ENCODE data around the gene OR9Q1.

OR9Q1 gene

GRCh38 chr11:58127350-58127749, 103.7 kb downstream of the OR9Q1 start:
- DNase-seq (ENCODE audit: extremely low spot score): no peak
- POLR2A ChIA-PET: no interaction called here
- CTCF ChIA-PET: no interaction called here
- TF ChIP-seq LEF1 (IDR thresholded peaks at IDR 0.05; ENCODE audit: borderline replicate concordance) (no peak), BHLHE40 (IDR thresholded peaks at IDR 0.05; ENCODE audit: borderline replicate concordance) (no peak), HDGF (IDR thresholded peaks at IDR 0.05; ENCODE audit: borderline replicate concordance) (no peak)

- ChIA-PET POLR2A (no interaction called here), CTCF (interaction anchor here (0.6 kb wide), 2 partner anchors 640 to 823 kb away, joined by 3 read pairs; no protein-coding TSS in a partner anchor)
- no peak for DNase-seq (ENCODE audit: extremely low spot score)
- no peak for TF ChIP-seq HDGF (IDR thresholded peaks at IDR 0.05; ENCODE audit: borderline replicate concordance)
- TF ChIP-seq ELF4 (IDR thresholded peaks at IDR 0.05): no peak
These were observed 109.8 kb downstream of the OR9Q1 start for GRCh38 chr11:58133309-58134076.

- ChIA-PET POLR2A (no interaction called here), CTCF (interaction anchor here (0.6 kb wide), 2 partner anchors 640 to 824 kb away, joined by 3 read pairs; no protein-coding TSS in a partner anchor)
- no peak for DNase-seq (ENCODE audit: extremely low spot score)
- TF ChIP-seq FOXK2 (IDR thresholded peaks at IDR 0.05) (no peak), ELF4 (IDR thresholded peaks at IDR 0.05) (no peak), BHLHE40 (IDR thresholded peaks at IDR 0.05; ENCODE audit: borderline replicate concordance) (no peak), HDGF (IDR thresholded peaks at IDR 0.05; ENCODE audit: borderline replicate concordance) (no peak), FOXM1 (IDR thresholded peaks at IDR 0.05; ENCODE audit: borderline replicate concordance) (no peak), TARDBP (IDR thresholded peaks at IDR 0.05) (no peak), ARNT (IDR thresholded peaks at IDR 0.05) (no peak), SUZ12 (IDR thresholded peaks at IDR 0.05) (no peak), NFRKB (IDR thresholded peaks at IDR 0.05) (no peak), L3MBTL2 (conservative IDR thresholded peaks at IDR 0.05) (no peak), PKNOX1 (IDR thresholded peaks at IDR 0.05) (no peak), SP1 (IDR thresholded peaks at IDR 0.05) (no peak), LEF1 (IDR thresholded peaks at IDR 0.05; ENCODE audit: borderline replicate concordance) (no peak), ZNF384 (IDR thresholded peaks at IDR 0.05) (no peak)
These were observed 110.5 kb downstream of the OR9Q1 start for GRCh38 chr11:58134151-58134550.

- TF ChIP-seq SP1 (IDR thresholded peaks at IDR 0.05) (no peak), L3MBTL2 (conservative IDR thresholded peaks at IDR 0.05) (no peak), SUZ12 (IDR thresholded peaks at IDR 0.05) (no peak), PKNOX1 (IDR thresholded peaks at IDR 0.05) (no peak), NFRKB (IDR thresholded peaks at IDR 0.05) (no peak), LEF1 (IDR thresholded peaks at IDR 0.05; ENCODE audit: borderline replicate concordance) (no peak), ARNT (IDR thresholded peaks at IDR 0.05) (no peak), ELF4 (IDR thresholded peaks at IDR 0.05) (no peak), FOXK2 (IDR thresholded peaks at IDR 0.05) (no peak), HDGF (IDR thresholded peaks at IDR 0.05; ENCODE audit: borderline replicate concordance) (no peak), CTBP1 (IDR thresholded peaks at IDR 0.05; ENCODE audit: borderline replicate concordance) (no peak), BHLHE40 (IDR thresholded peaks at IDR 0.05; ENCODE audit: borderline replicate concordance) (no peak), TARDBP (IDR thresholded peaks at IDR 0.05) (no peak), FOXA1 (IDR thresholded peaks at IDR 0.05) (no peak), ZNF384 (IDR thresholded peaks at IDR 0.05) (no peak), FOXM1 (IDR thresholded peaks at IDR 0.05; ENCODE audit: borderline replicate concordance) (no peak)
- CTCF ChIA-PET: no interaction called here
These were observed 111.5 kb downstream of the OR9Q1 start for GRCh38 chr11:58135171-58135570.

GRCh38 chr11:58142761-58143160, 119.1 kb downstream of the OR9Q1 start:
- TF ChIP-seq SP1 (IDR thresholded peaks at IDR 0.05): no peak
- TF ChIP-seq FOXA1 (IDR thresholded peaks at IDR 0.05): no peak
- no peak for TF ChIP-seq FOXK2 (IDR thresholded peaks at IDR 0.05)
- TF ChIP-seq HDGF (IDR thresholded peaks at IDR 0.05; ENCODE audit: borderline replicate concordance): no peak
- no peak for TF ChIP-seq BHLHE40 (IDR thresholded peaks at IDR 0.05; ENCODE audit: borderline replicate concordance)
- TF ChIP-seq FOXM1 (IDR thresholded peaks at IDR 0.05; ENCODE audit: borderline replicate concordance): no peak
- no peak for TF ChIP-seq PKNOX1 (IDR thresholded peaks at IDR 0.05)
- TF ChIP-seq ZNF384 (IDR thresholded peaks at IDR 0.05): no peak
- no peak for TF ChIP-seq LEF1 (IDR thresholded peaks at IDR 0.05; ENCODE audit: borderline replicate concordance)
- no peak for TF ChIP-seq TARDBP (IDR thresholded peaks at IDR 0.05)
- CTCF ChIA-PET: no interaction called here
- no peak for DNase-seq (ENCODE audit: extremely low spot score)
- POLR2A ChIA-PET: no interaction called here

More at GRCh38 chr11:58135171-58135570, 111.5 kb downstream of the OR9Q1 start:
- POLR2A ChIA-PET: no interaction called here
- no peak for DNase-seq (ENCODE audit: extremely low spot score)

- CTCF ChIA-PET: no interaction called here
- TF ChIP-seq L3MBTL2 (conservative IDR thresholded peaks at IDR 0.05) (no peak), ARNT (IDR thresholded peaks at IDR 0.05) (no peak), SUZ12 (IDR thresholded peaks at IDR 0.05) (no peak), ELF4 (IDR thresholded peaks at IDR 0.05) (no peak), CTBP1 (IDR thresholded peaks at IDR 0.05; ENCODE audit: borderline replicate concordance) (no peak), TARDBP (IDR thresholded peaks at IDR 0.05) (no peak)
- no peak for DNase-seq (ENCODE audit: extremely low spot score)
- POLR2A ChIA-PET: no interaction called here
These were observed 129.1 kb downstream of the OR9Q1 start for GRCh38 chr11:58152781-58153180.

Data from HEK293T (cell line).